ENCODE data around the gene OR4D2. TPM values are rescaled to one million over a fixed set of nuclear protein-coding genes. Genes with fewer than 3 reads are reported as not detected.

OR4D2 gene
- total and polyA plus RNA-seq, 5 donors, result not detected

- 47% methylated on average over 3 of the region's 3 CpGs for WGBS
- Histone ChIP-seq H3K4me1 (ENCODE audit: control insufficient read depth, insufficient read depth, low read length) (no peaks in the 10 kb centered on the region), H3K9me3 (ENCODE audit: control insufficient read depth, low read length) (no peaks in the 10 kb centered on the region), H3K27me3 (ENCODE audit: control insufficient read depth, insufficient read depth) (no peaks in the 10 kb centered on the region), H3K4me3 (ENCODE audit: low read length) (no peak overlapping the region), H3K27ac (ENCODE audit: low read length) (no peak overlapping the region)
- DNase-seq (no peak), ATAC-seq (no peak)
- intact Hi-C loops (cut with DNase I), result no loop called here
Measured at GRCh38 chr17:58174871-58175270, 8.1 kb downstream of the OR4D2 start.

- Histone ChIP-seq H3K4me1 (ENCODE audit: control insufficient read depth, insufficient read depth, low read length) (no peaks in the 10 kb centered on the region), H3K27ac (ENCODE audit: low read length) (no peak overlapping the region), H3K4me3 (ENCODE audit: low read length) (no peak overlapping the region), H3K9me3 (ENCODE audit: control insufficient read depth, low read length) (no peaks in the 10 kb centered on the region), H3K27me3 (ENCODE audit: control insufficient read depth, insufficient read depth) (no peaks in the 10 kb centered on the region)
- ATAC-seq (no peak), DNase-seq (no peak)
- intact Hi-C loops (cut with DNase I), result no loop called here
- 34% methylated on average over 7 of the region's 7 CpGs for WGBS
Measured at GRCh38 chr17:58176200-58176599, 9.4 kb downstream of the OR4D2 start.

GRCh38 chr17:58181796-58182195 is 15.0 kb downstream of the OR4D2 start:
- DNase-seq, result no peak
- Histone ChIP-seq H3K4me3 (ENCODE audit: low read length) (no peak overlapping the region), H3K9me3 (ENCODE audit: control insufficient read depth, low read length) (no peaks in the 10 kb centered on the region), H3K27me3 (ENCODE audit: control insufficient read depth, insufficient read depth) (no peaks in the 10 kb centered on the region), H3K27ac (ENCODE audit: low read length) (no peak overlapping the region), H3K4me1 (ENCODE audit: control insufficient read depth, insufficient read depth, low read length) (no peaks in the 10 kb centered on the region)
- ATAC-seq, result no peak
- intact Hi-C loops (cut with DNase I), result no loop called here
- WGBS, result 70% methylated on average over 4 of the region's 4 CpGs

- DNase-seq (no peak), ATAC-seq (no peak)
- intact Hi-C loops (cut with DNase I), result no loop called here
- Histone ChIP-seq H3K27ac (ENCODE audit: low read length) (no peak overlapping the region), H3K4me3 (ENCODE audit: low read length) (no peak overlapping the region), H3K27me3 (ENCODE audit: control insufficient read depth, insufficient read depth) (no peaks in the 10 kb centered on the region), H3K9me3 (ENCODE audit: control insufficient read depth, low read length) (no peaks in the 10 kb centered on the region), H3K4me1 (ENCODE audit: control insufficient read depth, insufficient read depth, low read length) (no peaks in the 10 kb centered on the region)
- WGBS, result 74% methylated on average over 4 of the region's 4 CpGs
Measured at GRCh38 chr17:58183514-58183913, 16.7 kb downstream of the OR4D2 start.

GRCh38 chr17:58184308-58184985 is 17.7 kb downstream of the OR4D2 start:
- WGBS, result 65% methylated on average over 10 of the region's 10 CpGs
- H3K27me3 ChIP-seq (ENCODE audit: control insufficient read depth, insufficient read depth), result no peaks in the 10 kb centered on the region
- H3K9me3 ChIP-seq (ENCODE audit: control insufficient read depth, low read length), result no peaks in the 10 kb centered on the region
- ATAC-seq (no peak), DNase-seq (no peak)
- H3K4me1 ChIP-seq (ENCODE audit: control insufficient read depth, insufficient read depth, low read length), result no peaks in the 10 kb centered on the region
- no peak overlapping the region for H3K27ac ChIP-seq (ENCODE audit: low read length)
- intact Hi-C loops (cut with DNase I), result no loop called here
- no peak overlapping the region for H3K4me3 ChIP-seq (ENCODE audit: low read length)

- Histone ChIP-seq H3K4me1 (ENCODE audit: control insufficient read depth, insufficient read depth, low read length) (no peaks in the 10 kb centered on the region), H3K4me3 (ENCODE audit: low read length) (no peak overlapping the region), H3K27ac (ENCODE audit: low read length) (no peak overlapping the region), H3K27me3 (ENCODE audit: control insufficient read depth, insufficient read depth) (no peaks in the 10 kb centered on the region), H3K9me3 (ENCODE audit: control insufficient read depth, low read length) (no peaks in the 10 kb centered on the region)
- WGBS, result 65% methylated on average over 8 of the region's 8 CpGs
- ATAC-seq (no peak), DNase-seq (no peak)
- intact Hi-C loops (cut with DNase I), result no loop called here
Measured at GRCh38 chr17:58184986-58185761, 18.4 kb downstream of the OR4D2 start.

GRCh38 chr17:58186591-58186990 is 19.8 kb downstream of the OR4D2 start:
- intact Hi-C loops (cut with DNase I), result no loop called here
- H3K4me1 ChIP-seq (ENCODE audit: control insufficient read depth, insufficient read depth, low read length), result no peaks in the 10 kb centered on the region
- no peaks in the 10 kb centered on the region for H3K9me3 ChIP-seq (ENCODE audit: control insufficient read depth, low read length)
- no peak for ATAC-seq
- H3K27me3 ChIP-seq (ENCODE audit: control insufficient read depth, insufficient read depth), result no peaks in the 10 kb centered on the region
- WGBS, result 85% methylated on average over 4 of the region's 4 CpGs
- H3K27ac ChIP-seq (ENCODE audit: low read length), result no peak overlapping the region
- no peak overlapping the region for H3K4me3 ChIP-seq (ENCODE audit: low read length)
- DNase-seq, result no peak

- DNase-seq, result no peak
- Histone ChIP-seq H3K9me3 (ENCODE audit: control insufficient read depth, low read length) (no peaks in the 10 kb centered on the region), H3K27ac (ENCODE audit: low read length) (no peak overlapping the region), H3K4me1 (ENCODE audit: control insufficient read depth, insufficient read depth, low read length) (no peaks in the 10 kb centered on the region), H3K27me3 (ENCODE audit: control insufficient read depth, insufficient read depth) (no peaks in the 10 kb centered on the region), H3K4me3 (ENCODE audit: low read length) (no peak overlapping the region)
- intact Hi-C loops (cut with DNase I), result no loop called here
- ATAC-seq, result no peak
- WGBS, result 91% methylated on average over 6 of the region's 6 CpGs
Measured at GRCh38 chr17:58187063-58187462, 20.3 kb downstream of the OR4D2 start.

GRCh38 chr17:58187675-58188074 is 20.9 kb downstream of the OR4D2 start:
- Histone ChIP-seq H3K4me3 (ENCODE audit: low read length) (no peak overlapping the region), H3K9me3 (ENCODE audit: control insufficient read depth, low read length) (no peaks in the 10 kb centered on the region), H3K27me3 (ENCODE audit: control insufficient read depth, insufficient read depth) (no peaks in the 10 kb centered on the region), H3K4me1 (ENCODE audit: control insufficient read depth, insufficient read depth, low read length) (no peaks in the 10 kb centered on the region), H3K27ac (ENCODE audit: low read length) (no peak overlapping the region)
- intact Hi-C loops (cut with DNase I), result no loop called here
- WGBS, result 43% methylated on average over 7 of the region's 7 CpGs
- no peak for ATAC-seq
- no peak for DNase-seq

- Histone ChIP-seq H3K4me3 (ENCODE audit: low read length) (no peak overlapping the region), H3K4me1 (ENCODE audit: control insufficient read depth, insufficient read depth, low read length) (no peaks in the 10 kb centered on the region), H3K27me3 (ENCODE audit: control insufficient read depth, insufficient read depth) (no peaks in the 10 kb centered on the region), H3K9me3 (ENCODE audit: control insufficient read depth, low read length) (no peaks in the 10 kb centered on the region), H3K27ac (ENCODE audit: low read length) (no peak overlapping the region)
- intact Hi-C loops (cut with DNase I), result no loop called here
- DNase-seq (peak; percentile 72 to 76 (median 76)), ATAC-seq (peak; percentile 52 to 65)
- WGBS, result 52% methylated on average over 11 of the region's 11 CpGs
Measured at GRCh38 chr17:58189436-58190146, 22.8 kb downstream of the OR4D2 start.

- Histone ChIP-seq H3K4me1 (ENCODE audit: control insufficient read depth, insufficient read depth, low read length) (no peaks in the 10 kb centered on the region), H3K4me3 (ENCODE audit: low read length) (no peak overlapping the region), H3K27ac (ENCODE audit: low read length) (no peak overlapping the region), H3K27me3 (ENCODE audit: control insufficient read depth, insufficient read depth) (no peaks in the 10 kb centered on the region), H3K9me3 (ENCODE audit: control insufficient read depth, low read length) (no peaks in the 10 kb centered on the region)
- 33% methylated on average over 14 of the region's 14 CpGs for WGBS
- DNase-seq (no peak), ATAC-seq (no peak)
- intact Hi-C loops (cut with DNase I), result no loop called here
Measured at GRCh38 chr17:58191241-58191896, 24.6 kb downstream of the OR4D2 start.
